H9 (cell line): Measurements from ENCODE around the gene OR6B1. TPM values are rescaled to one million over a fixed set of nuclear protein-coding genes. Genes with fewer than 3 reads are reported as not detected.

Experiments
- DNase-seq: peaks from one replicate; pipeline ENCODE4 v3.0.0-alpha.2; 2017
- H2AFZ ChIP-seq: one replicate; pipeline ENCODE4 v1.6.1; 2013; ENCODE audit warnings: mild to moderate bottlenecking, low read length, control low read depth, moderate library complexity
- H2AK5ac ChIP-seq: 2 replicates; pipeline ENCODE4 v1.6.1; 2013; ENCODE audit warnings: low read length, control low read depth, mixed read lengths; ENCODE audit not compliant: insufficient read length
- H2BK120ac ChIP-seq: one replicate; pipeline ENCODE4 v1.6.1; 2013; ENCODE audit warnings: low read depth, mild to moderate bottlenecking, low read length, control low read depth, inconsistent platforms; ENCODE audit not compliant: poor library complexity, severe bottlenecking
- H2BK12ac ChIP-seq: 2 replicates; pipeline ENCODE4 v1.6.1; 2013; ENCODE audit warnings: low read length, control low read depth, mixed read lengths, low read depth; ENCODE audit not compliant: insufficient read length
- H2BK15ac ChIP-seq: 2 replicates; pipeline ENCODE4 v1.6.1; 2013; ENCODE audit warnings: low read depth, low read length, control low read depth
- H2BK20ac ChIP-seq: one replicate; pipeline ENCODE4 v1.6.1; 2013; ENCODE audit warnings: low read depth, mild to moderate bottlenecking, low read length, control low read depth, inconsistent platforms; ENCODE audit not compliant: poor library complexity, severe bottlenecking
- H2BK5ac ChIP-seq: 2 replicates; pipeline ENCODE4 v1.6.1; 2013; ENCODE audit warnings: low read length, control low read depth, mixed read lengths; ENCODE audit not compliant: insufficient read length
- H3K14ac ChIP-seq: 2 replicates; pipeline ENCODE4 v1.6.1; 2013; ENCODE audit warnings: low read length, control low read depth; ENCODE audit not compliant: insufficient read depth
- H3K18ac ChIP-seq: 2 replicates; pipeline ENCODE4 v1.6.1; 2013; ENCODE audit warnings: low read depth, mild to moderate bottlenecking, mixed read lengths, low read length, control low read depth; ENCODE audit not compliant: insufficient read length
- H3K23ac ChIP-seq: 2 replicates; pipeline ENCODE4 v1.6.1; 2013; ENCODE audit warnings: low read length, control low read depth, mixed read lengths, low read depth; ENCODE audit not compliant: insufficient read length
- H3K23me2 ChIP-seq: 2 replicates; pipeline ENCODE4 v1.6.1; 2013; ENCODE audit warnings: low read depth, mild to moderate bottlenecking, mixed read lengths, low read length, control low read depth; ENCODE audit not compliant: insufficient read length, poor library complexity, severe bottlenecking
- H3K27ac ChIP-seq: 2 replicates; pipeline ENCODE4 v1.5.1; 2013; ENCODE audit warnings: low read length, control low read depth, mixed read lengths, low read depth; ENCODE audit not compliant: insufficient read length
- H3K27me3 ChIP-seq: 2 replicates; pipeline ENCODE4 v1.6.1; 2013; ENCODE audit warnings: low read length, control low read depth, inconsistent platforms; ENCODE audit not compliant: insufficient read depth
- H3K4ac ChIP-seq: 2 replicates; pipeline ENCODE4 v1.6.1; 2013; ENCODE audit warnings: low read depth, mild to moderate bottlenecking, control low read depth, inconsistent platforms, low read length, moderate library complexity
- H3K4me1 ChIP-seq: 2 replicates; pipeline ENCODE4 v1.6.1; 2013; ENCODE audit warnings: low read length, control low read depth, inconsistent platforms; ENCODE audit not compliant: insufficient read depth
- H3K4me2 ChIP-seq: 2 replicates; pipeline ENCODE4 v1.6.1; 2013; ENCODE audit warnings: low read length, control low read depth, mixed read lengths; ENCODE audit not compliant: insufficient read length, insufficient read depth
- H3K56ac ChIP-seq: 2 replicates; pipeline ENCODE4 v1.6.1; 2013; ENCODE audit warnings: low read depth, mild to moderate bottlenecking, mixed read lengths, low read length, control low read depth; ENCODE audit not compliant: insufficient read length
- H3K79me1 ChIP-seq: 2 replicates; pipeline ENCODE4 v1.6.1; 2013; ENCODE audit warnings: low read depth, mild to moderate bottlenecking, moderate library complexity, low read length, control low read depth, inconsistent platforms; ENCODE audit not compliant: insufficient read depth, poor library complexity, severe bottlenecking
- H3K79me2 ChIP-seq: 2 replicates; pipeline ENCODE4 v1.6.1; 2013; ENCODE audit warnings: low read length, control low read depth, inconsistent platforms; ENCODE audit not compliant: insufficient read depth
- H3K9ac ChIP-seq: 2 replicates; pipeline ENCODE4 v1.6.1; 2013; ENCODE audit warnings: low read length, control low read depth, mixed read lengths; ENCODE audit not compliant: insufficient read length; ENCODE audit errors: extremely low read depth
- H3K9me3 ChIP-seq: one replicate; pipeline ENCODE4 v1.6.1; 2013; ENCODE audit warnings: low read depth, low read length, inconsistent platforms; ENCODE audit not compliant: control insufficient read depth
- H3T11ph ChIP-seq: one replicate; pipeline ENCODE4 v1.6.1; 2013; ENCODE audit warnings: mild to moderate bottlenecking, low read length, control low read depth, inconsistent platforms
- H4K20me1 ChIP-seq: one replicate; pipeline ENCODE4 v1.6.1; 2013; ENCODE audit not compliant: control insufficient read depth, insufficient read length, insufficient read depth
- H4K5ac ChIP-seq: 2 replicates; pipeline ENCODE4 v1.6.1; 2013; ENCODE audit warnings: low read depth, mild to moderate bottlenecking, mixed read lengths, low read length, control low read depth; ENCODE audit not compliant: insufficient read length
- H4K8ac ChIP-seq: replicated peaks from 2 replicates; pipeline ENCODE4 v1.6.1; 2013; ENCODE audit warnings: low read length, control low read depth, mixed read lengths, low read depth; ENCODE audit not compliant: insufficient read length
- H4K91ac ChIP-seq: 2 replicates; pipeline ENCODE4 v1.6.1; 2013; ENCODE audit warnings: low read depth, mild to moderate bottlenecking, moderate library complexity, mixed read lengths, low read length, control low read depth; ENCODE audit not compliant: insufficient read length
- H3K27ac Mint-ChIP-seq, 3 experiments: 2 replicates in 2 of 3; 3 replicates in 1 of 3; pipeline ENCODE4 v1.8.0; 2020 to 2021; ENCODE audit warnings: mixed read lengths in 3 of 3, mild to moderate bottlenecking in 1 of 3, moderate library complexity in 1 of 3
- H3K27me3 Mint-ChIP-seq: 2 replicates; pipeline ENCODE4 v1.8.0; 2021; ENCODE audit warnings: low read depth, mild to moderate bottlenecking, moderate library complexity, mixed read lengths
- H3K36me3 Mint-ChIP-seq, 3 experiments: 2 replicates in 2 of 3; 3 replicates in 1 of 3; pipeline ENCODE4 v1.8.0; 2020 to 2021; ENCODE audit warnings: low read depth in 3 of 3, mixed read lengths in 3 of 3; ENCODE audit not compliant: insufficient read depth in 1 of 3
- H3K4me1 Mint-ChIP-seq, 2 experiments: 2 replicates each; pipeline ENCODE4 v1.8.0; 2020; ENCODE audit warnings: mixed read lengths in 2 of 2
- H3K4me3 Mint-ChIP-seq, 2 experiments: 2 replicates in 1 of 2; 3 replicates in 1 of 2; pipeline ENCODE4 v1.8.0; 2020 to 2021; ENCODE audit warnings: mild to moderate bottlenecking in 2 of 2, mixed read lengths in 2 of 2, moderate library complexity in 1 of 2
- H3K9me3 Mint-ChIP-seq, 2 experiments: 2 replicates in 1 of 2; 3 replicates in 1 of 2; pipeline ENCODE4 v1.8.0; 2020; ENCODE audit warnings: mild to moderate bottlenecking in 2 of 2, mixed read lengths in 2 of 2, moderate library complexity in 1 of 2
- WGBS: extraction: QIAGEN DNeasy Blood & Tissue Kit; methylation state at CpG from one replicate; pipeline ENCODE4 v1.1.7; 2013; ENCODE audit warnings: missing lambda C conversion rate, low lambda C conversion rate, mixed read lengths; ENCODE audit not compliant: insufficient read length; ENCODE audit errors: extremely low coverage; 5-methylcytosine and 5-hydroxymethylcytosine counted together
- total RNA-seq: library from RNA; stranded (reverse); gene quantifications from 2 replicates; pipeline ENCODE4 v1.2.1, GENCODE V29; 2021
- TF ChIP-seq, protein P1 (sequence below): fragments of 200-600 bp; sonication (generic); conservative IDR thresholded peaks from 3 replicates; pipeline ENCODE4 v1.8.0; 2021; ENCODE audit warnings: antibody characterized with exemption, mild to moderate bottlenecking

Gene OR6B1
- total RNA-seq, 1 experiment from 2014 or later = not detected

- Histone ChIP-seq H2BK120ac (no peak overlapping the region), H3K27me3 (no peaks in the 10 kb centered on the region), H3K79me2 (no peaks in the 10 kb centered on the region), H4K20me1 (no peaks in the 10 kb centered on the region), H3K18ac (no peak overlapping the region), H2AK5ac (no peak overlapping the region), H2AFZ (no peak overlapping the region), H3K56ac (no peak overlapping the region), H3K4me2 (no peak overlapping the region), H2BK20ac (no peak overlapping the region), H3K23me2 (no peaks in the 10 kb centered on the region), H4K8ac (no peak overlapping the region), H3K79me1 (no peaks in the 10 kb centered on the region), H3K23ac (no peak overlapping the region), H3K9me3 (no peaks in the 10 kb centered on the region), H4K5ac (no peak overlapping the region), H3K4ac (no peak overlapping the region), H2BK15ac (no peak overlapping the region), H3K4me1 (no peaks in the 10 kb centered on the region), H3T11ph (no peak overlapping the region), H3K14ac (no peak overlapping the region), H2BK12ac (no peak overlapping the region), H2BK5ac (no peak overlapping the region), H4K91ac (no peak overlapping the region), H3K27ac (no peak overlapping the region), H3K9ac (no peak overlapping the region)
- H3K4me1 Mint-ChIP-seq = no peaks in the 10 kb centered on the region
- no peaks in the 10 kb centered on the region for H3K27me3 Mint-ChIP-seq
- WGBS = no CpG with 5 or more reads among the region's 2 CpGs
- DNase-seq = no peak
- no peaks in the 10 kb centered on the region for H3K9me3 Mint-ChIP-seq
- H3K36me3 Mint-ChIP-seq = no peaks in the 10 kb centered on the region
- H3K4me3 Mint-ChIP-seq = no peak overlapping the region
- TF ChIP-seq, protein P1, sequence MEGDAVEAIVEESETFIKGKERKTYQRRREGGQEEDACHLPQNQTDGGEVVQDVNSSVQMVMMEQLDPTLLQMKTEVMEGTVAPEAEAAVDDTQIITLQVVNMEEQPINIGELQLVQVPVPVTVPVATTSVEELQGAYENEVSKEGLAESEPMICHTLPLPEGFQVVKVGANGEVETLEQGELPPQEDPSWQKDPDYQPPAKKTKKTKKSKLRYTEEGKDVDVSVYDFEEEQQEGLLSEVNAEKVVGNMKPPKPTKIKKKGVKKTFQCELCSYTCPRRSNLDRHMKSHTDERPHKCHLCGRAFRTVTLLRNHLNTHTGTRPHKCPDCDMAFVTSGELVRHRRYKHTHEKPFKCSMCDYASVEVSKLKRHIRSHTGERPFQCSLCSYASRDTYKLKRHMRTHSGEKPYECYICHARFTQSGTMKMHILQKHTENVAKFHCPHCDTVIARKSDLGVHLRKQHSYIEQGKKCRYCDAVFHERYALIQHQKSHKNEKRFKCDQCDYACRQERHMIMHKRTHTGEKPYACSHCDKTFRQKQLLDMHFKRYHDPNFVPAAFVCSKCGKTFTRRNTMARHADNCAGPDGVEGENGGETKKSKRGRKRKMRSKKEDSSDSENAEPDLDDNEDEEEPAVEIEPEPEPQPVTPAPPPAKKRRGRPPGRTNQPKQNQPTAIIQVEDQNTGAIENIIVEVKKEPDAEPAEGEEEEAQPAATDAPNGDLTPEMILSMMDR = no peak
- no peak overlapping the region for H3K27ac Mint-ChIP-seq
Observed at GRCh38 chr7:144049491-144049890, 49.4 kb downstream of the OR6B1 start.
